ENCODE results near the gene NTRK3.

- no peak for TF ChIP-seq CTCF (IDR thresholded peaks at IDR 0.05)
- no peak for TF ChIP-seq POLR2A (IDR thresholded peaks at IDR 0.05)
These were observed 280.0 kb downstream of the NTRK3 start for GRCh38 chr15:87976552-87976951.
